Stimulated activated CD8-positive, alpha-beta memory T cell treated with anti-CD3 and anti-CD28 coated beads, Interleukin-7, amount 100 ng/mL, for 1 hour (primary cell): Measurements from ENCODE around the gene DIP2C.
"Not testable (repeated sequence)": the region's sequence is repeated elsewhere in the genome, so short reads cannot be mapped to it uniquely, and the experiment has no call there.

Source experiments
- DNase-seq, 2 donors: peaks; one replicate each; pipeline ENCODE4 v3.0.0-alpha.2; 2020; ENCODE audit warnings: low read depth in 2 of 2

DIP2C gene

DNA sequence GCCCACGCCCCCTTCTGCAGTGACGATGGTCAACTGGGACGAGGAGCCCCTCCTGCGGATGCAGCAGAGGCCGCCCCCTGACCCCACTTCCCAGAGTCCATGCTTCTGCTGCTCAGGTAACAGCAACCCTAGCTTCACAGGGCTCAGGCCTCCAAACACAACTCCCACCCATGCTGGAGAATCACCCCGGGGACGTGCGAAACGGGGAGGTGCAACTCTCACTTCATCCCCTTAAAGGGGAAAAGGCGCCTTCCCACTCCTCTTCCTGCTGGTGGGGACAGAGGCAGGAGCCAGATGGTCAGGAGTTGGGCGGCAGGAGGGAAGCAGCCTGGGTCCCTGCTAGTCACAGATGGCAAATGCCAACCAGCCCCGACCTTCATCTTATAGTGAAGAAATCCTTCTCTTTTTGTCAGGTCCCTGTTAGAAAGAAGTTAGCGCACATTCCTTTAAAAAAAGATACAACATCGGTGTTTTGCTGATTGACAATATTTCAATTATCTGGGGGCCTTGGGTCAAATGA lies 155.4 kb downstream of the DIP2C start:
- no peak for DNase-seq

GRCh38 chr10:533611-534010 lies 155.9 kb downstream of the DIP2C start:
- DNase-seq: no peak

DNA sequence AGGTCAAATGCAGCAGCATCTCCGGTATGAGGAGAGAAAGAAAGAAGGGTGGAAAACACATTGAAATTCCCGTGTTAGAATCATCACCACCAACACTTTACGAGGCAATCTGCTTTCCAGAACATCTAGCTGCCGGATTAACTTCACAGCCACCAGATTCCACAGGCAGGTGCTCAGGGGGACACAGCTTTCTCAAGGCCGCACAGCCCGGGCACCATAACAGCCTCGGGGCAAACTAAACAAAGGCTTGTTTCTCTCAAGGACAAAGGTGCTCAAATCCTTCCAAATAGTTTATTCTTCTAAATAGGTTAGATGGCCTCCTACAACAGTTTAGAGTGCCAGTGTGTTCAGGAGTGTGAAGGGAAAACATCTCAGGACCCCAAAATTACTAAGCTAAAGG lies 156.3 kb downstream of the DIP2C start:
- no peak for DNase-seq

- DNase-seq: not testable (repeated sequence)
These were observed 157.1 kb downstream of the DIP2C start for GRCh38 chr10:532331-532730.

- no peak for DNase-seq
These were observed 157.9 kb downstream of the DIP2C start for GRCh38 chr10:531541-531940.

- DNase-seq: no peak
These were observed 158.8 kb downstream of the DIP2C start for GRCh38 chr10:530717-531116.

DNA sequence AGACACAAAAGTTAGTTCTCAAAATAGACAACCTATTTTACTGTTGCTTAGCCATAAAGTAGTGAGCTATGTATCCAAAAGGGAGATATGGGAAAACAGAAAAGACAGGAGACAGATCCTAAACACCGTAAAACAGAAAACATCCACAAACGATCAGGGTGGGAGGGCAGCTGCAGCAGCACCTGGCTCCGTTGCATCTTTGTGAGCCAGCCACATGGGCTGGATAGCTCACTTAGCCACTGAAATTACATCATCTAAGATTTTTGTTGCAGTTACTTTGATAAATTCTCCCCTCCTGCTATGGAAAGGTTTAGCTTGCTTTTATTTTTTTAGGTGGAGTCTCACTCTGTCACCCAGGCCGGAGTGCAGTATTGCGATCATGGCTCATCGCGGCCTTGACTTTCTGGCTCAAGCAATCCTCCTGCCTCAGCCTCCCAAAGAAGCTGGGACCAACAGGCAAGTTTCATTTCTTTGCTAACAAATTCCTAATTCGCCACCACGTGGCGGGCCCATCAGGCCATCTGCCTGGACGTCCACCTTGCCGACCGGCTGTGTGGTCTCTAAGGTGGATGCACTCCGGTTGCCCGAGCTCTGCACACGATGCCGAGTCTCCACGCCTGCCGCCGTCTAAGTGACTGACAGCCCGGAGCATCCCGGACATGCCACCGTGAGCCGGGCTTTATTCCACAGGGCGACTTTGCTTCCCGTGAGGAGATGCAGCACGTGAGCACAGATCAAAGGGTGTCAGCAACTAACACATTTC lies 159.8 kb downstream of the DIP2C start:
- no peak for DNase-seq

DNA sequence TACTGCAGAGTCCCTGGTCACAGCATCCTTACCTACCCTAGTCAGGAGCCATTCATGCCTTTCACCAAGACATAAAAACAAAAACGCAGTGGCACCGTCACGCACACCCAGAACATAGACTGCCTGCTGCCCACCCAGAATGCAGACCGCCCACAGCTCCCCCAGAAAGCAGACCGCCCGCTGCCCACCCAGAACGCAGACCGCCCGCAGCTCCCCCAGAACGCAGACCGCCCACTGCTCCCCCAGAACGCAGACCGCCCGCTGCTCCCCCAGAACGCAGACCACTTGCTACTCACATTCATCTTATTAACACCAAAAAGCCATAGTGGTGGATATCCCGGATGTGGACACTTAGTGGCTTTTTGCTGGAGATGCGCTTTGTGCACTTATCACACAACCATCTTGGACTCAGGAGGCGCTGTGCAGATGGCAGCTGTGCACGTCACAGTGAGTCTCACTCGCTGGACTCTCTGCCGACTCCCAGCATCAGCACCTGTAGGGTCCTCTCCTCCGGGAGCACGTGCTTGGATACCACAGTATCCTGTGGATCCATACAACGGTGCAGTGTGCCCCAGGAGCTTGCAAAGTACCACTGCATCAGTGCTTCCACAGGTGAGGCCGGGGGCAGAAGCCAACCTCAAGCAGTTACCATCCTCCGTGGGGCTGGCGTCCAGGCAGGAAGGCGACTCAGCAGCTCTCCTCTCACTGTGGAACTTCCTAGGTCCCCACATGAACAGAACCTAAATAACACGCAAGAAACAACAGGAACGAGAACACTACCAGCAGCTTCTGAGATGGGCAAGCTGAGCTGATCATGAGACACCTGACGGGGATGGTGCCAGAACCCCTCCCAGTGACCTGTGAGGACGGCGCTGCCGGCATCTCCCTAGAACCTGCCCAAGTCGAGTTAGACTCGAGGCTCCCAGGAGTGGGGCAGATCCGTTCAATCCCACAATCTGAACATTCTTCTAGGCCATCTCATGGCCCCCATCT lies 161.0 kb downstream of the DIP2C start:
- no peak for DNase-seq

DNA sequence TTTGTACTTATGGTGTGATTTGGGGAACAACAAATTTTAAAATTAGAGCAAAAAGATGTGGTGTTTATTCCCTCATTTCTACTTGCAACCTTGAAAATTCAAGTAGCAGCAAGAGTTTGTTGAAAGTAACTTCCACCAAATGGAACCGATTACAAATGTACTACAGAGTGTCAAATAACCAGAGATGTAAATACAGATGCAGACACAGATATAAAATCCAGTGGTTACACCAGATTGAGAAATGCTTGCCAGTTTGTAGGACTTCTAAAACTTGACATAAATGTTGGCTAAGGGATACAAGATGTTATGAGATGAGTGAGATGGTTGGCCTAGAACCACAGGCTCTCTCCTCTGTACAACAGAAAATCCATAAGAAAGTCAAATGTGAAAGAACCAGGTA lies 162.1 kb downstream of the DIP2C start:
- no peak for DNase-seq

- no peak for DNase-seq
These were observed 162.7 kb downstream of the DIP2C start for GRCh38 chr10:526651-527312.

DNA sequence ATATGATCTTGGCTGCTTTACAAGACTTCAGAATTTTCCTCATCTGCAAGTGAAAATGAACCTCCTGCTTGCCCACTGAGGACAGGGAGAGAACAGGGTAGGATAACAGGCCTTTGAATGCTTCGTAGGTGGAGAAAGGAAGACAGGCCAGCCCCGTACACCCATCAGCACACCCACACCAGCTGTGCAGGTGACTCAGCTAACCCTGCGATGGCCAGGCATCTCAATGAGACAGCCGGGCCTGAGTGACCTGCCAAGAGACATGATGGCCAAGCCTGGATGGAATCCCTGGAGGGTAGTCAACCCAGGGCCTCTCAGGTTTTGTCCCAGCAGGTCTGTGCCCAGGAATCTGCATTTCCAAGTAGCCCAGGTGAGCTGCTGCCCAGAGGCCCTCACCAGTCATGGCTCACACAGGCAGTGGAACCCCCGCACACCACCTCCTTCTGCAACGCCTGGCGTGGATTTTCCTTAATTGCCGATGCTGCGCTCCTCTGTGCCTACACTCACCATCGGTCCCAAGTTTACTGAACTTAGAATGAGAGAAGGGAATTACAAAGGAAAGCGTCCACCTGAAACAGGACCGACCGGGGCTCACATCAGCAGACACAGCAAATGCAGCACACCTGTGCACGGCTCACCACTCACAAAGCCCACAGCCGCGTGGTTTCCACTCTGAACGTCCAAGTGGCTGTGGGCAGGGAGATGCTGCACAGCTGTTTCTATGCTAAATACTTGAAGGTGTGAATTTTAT lies 163.7 kb downstream of the DIP2C start:
- DNase-seq: no peak

DNA sequence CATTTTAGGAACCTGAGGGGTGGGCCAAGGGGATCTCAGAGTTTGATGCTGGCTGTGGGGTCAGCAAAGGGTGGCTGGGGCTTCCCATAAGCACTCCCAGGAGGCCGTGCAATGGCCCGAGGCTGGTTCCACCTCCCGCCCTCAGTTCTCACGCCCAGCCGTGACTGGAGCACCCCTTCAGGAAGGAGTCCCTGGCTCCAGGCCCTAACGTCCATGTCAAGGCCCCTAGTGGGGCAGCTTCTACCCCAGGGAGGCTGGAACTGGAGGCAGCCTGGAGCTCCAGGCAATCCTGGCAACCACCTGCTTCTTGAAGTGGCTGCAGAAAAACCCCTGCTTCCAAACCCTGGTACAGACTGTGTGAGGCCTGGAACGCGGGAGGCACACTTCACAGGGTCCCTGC lies 165.5 kb downstream of the DIP2C start:
- DNase-seq: no peak

DNA sequence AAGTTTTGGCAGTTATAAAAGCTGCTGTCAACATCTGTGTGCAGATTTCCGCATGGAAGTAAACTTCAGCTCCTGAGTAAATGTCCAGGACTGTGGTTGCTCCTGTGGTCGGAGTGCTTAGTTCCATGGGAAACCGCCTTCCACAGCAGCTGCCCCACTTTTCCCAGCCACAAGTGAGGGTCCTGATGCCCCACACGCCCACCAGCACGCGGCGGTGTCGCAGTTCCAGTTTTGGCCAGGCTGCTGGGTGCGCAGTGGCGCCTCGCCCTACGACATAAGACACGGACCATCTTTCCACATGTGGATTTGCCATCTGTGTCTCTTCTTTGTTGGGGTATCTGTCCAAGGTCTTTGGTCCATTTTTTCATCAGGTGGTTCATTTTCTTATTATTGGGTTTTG lies 167.1 kb downstream of the DIP2C start:
- DNase-seq: no peak

GRCh38 chr10:521261-522250 lies 167.9 kb downstream of the DIP2C start:
- DNase-seq: no peak

GRCh38 chr10:520402-520787 lies 169.1 kb downstream of the DIP2C start:
- DNase-seq: no peak

GRCh38 chr10:519716-520401 lies 169.6 kb downstream of the DIP2C start:
- no peak for DNase-seq

DNA sequence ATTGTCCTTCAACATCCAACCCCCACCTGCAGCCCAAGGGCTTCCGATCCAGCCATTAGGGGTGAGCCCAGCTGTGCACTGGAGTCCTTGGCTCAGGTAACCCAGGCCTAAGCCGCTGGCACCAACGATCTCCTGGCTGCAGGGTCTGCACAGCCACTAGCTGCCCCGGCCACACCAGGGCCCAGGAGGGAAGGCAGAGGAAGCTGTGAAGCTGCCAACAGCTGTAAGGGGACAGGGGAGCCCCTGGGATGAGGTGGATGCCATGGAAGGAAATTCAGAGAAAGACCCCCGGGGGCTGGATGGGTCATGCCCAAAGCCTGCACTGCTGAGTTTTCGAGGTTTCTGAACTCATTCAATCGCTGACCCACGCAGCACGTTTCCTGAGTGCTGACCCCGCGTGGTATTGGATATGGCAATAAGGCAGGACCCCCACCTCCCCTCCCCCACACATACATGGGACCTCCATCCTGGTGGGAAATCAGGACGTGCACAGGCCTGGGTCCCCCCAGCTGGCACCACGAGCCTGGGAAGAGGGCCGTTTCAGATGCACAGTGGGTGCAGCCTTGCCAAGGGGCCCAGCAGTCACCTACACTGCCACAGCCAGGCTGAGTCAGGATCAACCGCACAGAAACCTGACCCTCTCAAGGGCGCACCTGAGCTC lies 170.3 kb downstream of the DIP2C start:
- no peak for DNase-seq

GRCh38 chr10:517872-518475 lies 171.5 kb downstream of the DIP2C start:
- DNase-seq: no peak
